MM.1S (cell line): Measurements from ENCODE around the gene TRUB2.

Source experiments
- CTCF ChIP-seq: fragments of 300-600 bp; sonication (generic); IDR thresholded peaks from 2 replicates; pipeline ENCODE4 v1.5.1; 2016; ENCODE audit warnings: antibody characterized with exemption, low read length, mixed read lengths
- EZH2phosphoT487 ChIP-seq: fragments of 300-600 bp; sonication (generic); IDR thresholded peaks from 2 replicates; pipeline ENCODE4 v1.6.1; 2018; ENCODE audit warnings: antibody characterized with exemption, low read length

- TF ChIP-seq CTCF: no peak
- no peak for TF ChIP-seq EZH2phosphoT487
Measured at GRCh38 chr9:128361296-128361985, 39.2 kb upstream of the TRUB2 start.
